A549 (cell line): ENCODE data around the gene ZBTB20.

ENCODE experiments used
- FOSL2 ChIP-seq, 2 experiments: fragments of 450-650 bp in 1 of 2; fragments of >200 bp in 1 of 2; sonication (Bioruptor Twin) in 1 of 2; formaldehyde crosslinking; IDR thresholded peaks; 2 replicates each; pipeline versions ENCODE4 v1.5.0 to v1.6.1; 2016 to 2020; ENCODE audit warnings: mild to moderate bottlenecking in 1 of 2, moderate library complexity in 1 of 2
- POLR2A ChIP-seq: IDR thresholded peaks from 2 replicates; pipeline ENCODE4 v1.6.1; 2012; ENCODE audit warnings: mild to moderate bottlenecking, low read length
- TF ChIP-seq, protein P1 (sequence below): fragments of >200 bp; sonication (Bioruptor Twin); formaldehyde crosslinking; IDR thresholded peaks from 3 replicates; pipeline ENCODE4 v1.5.1; 2016

- TF ChIP-seq FOSL2 (IDR thresholded peaks at IDR 0.05) (no peak), FOSL2 (CRISPR knock-in tag; IDR thresholded peaks at IDR 0.05) (no peak), POLR2A (no peak)
- TF ChIP-seq, protein P1, sequence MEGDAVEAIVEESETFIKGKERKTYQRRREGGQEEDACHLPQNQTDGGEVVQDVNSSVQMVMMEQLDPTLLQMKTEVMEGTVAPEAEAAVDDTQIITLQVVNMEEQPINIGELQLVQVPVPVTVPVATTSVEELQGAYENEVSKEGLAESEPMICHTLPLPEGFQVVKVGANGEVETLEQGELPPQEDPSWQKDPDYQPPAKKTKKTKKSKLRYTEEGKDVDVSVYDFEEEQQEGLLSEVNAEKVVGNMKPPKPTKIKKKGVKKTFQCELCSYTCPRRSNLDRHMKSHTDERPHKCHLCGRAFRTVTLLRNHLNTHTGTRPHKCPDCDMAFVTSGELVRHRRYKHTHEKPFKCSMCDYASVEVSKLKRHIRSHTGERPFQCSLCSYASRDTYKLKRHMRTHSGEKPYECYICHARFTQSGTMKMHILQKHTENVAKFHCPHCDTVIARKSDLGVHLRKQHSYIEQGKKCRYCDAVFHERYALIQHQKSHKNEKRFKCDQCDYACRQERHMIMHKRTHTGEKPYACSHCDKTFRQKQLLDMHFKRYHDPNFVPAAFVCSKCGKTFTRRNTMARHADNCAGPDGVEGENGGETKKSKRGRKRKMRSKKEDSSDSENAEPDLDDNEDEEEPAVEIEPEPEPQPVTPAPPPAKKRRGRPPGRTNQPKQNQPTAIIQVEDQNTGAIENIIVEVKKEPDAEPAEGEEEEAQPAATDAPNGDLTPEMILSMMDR, result no peak
Measured at GRCh38 chr3:115072265-115073021, 74.6 kb downstream of the ZBTB20 start.
